IMR-90 (cell line): ENCODE data around the gene MCTP2. TPM values are rescaled to one million over a fixed set of nuclear protein-coding genes. Genes with fewer than 3 reads are reported as not detected.
A peak's percentile ranks its signal among the peaks of the same experiment; 100 is the strongest.

ENCODE experiments used
- ATAC-seq: fragments of 200-7000 bp; cut with Tn5 transposase; 2 replicates; pipeline ENCODE4 v1.9.1; 2020; ENCODE audit warnings: low read depth, mild to moderate bottlenecking, moderate library complexity
- BruUV-seq: library from RNA; stranded (reverse); fragments of 400-500 nt; replicated peaks from 2 replicates; lab custom pipeline; 2021; lab: Mats Ljungman, UMichigan
- CTCF ChIA-PET: fragments of 300-600 bp; formaldehyde crosslinking; extraction: SDS; loops from one replicate; lab custom pipeline; 2021; ENCODE audit warnings: antibody characterized with exemption; lab: Yijun Ruan, JAX
- POLR2A ChIA-PET: fragments of 300-600 bp; sonication (Branson Sonifier 250); formaldehyde crosslinking; loops from one replicate; lab custom pipeline; 2022; ENCODE audit warnings: antibody characterized with exemption; ENCODE audit not compliant: unreplicated experiment; lab: Charles Lee
- DNase-seq: peaks from one replicate; pipeline ENCODE4 v3.0.0; 2013
- H2AFZ ChIP-seq: replicated peaks from 2 replicates; pipeline ENCODE3; 2013; ENCODE audit warnings: low read length, mild to moderate bottlenecking; ENCODE audit not compliant: poor library complexity
- H2AK5ac ChIP-seq: 2 replicates; pipeline ENCODE4 v1.6.1; 2013; ENCODE audit warnings: low read depth, low read length, inconsistent platforms
- H2AK9ac ChIP-seq: replicated peaks from 2 replicates; pipeline ENCODE3; 2013; ENCODE audit warnings: mild to moderate bottlenecking, low read depth, low read length, moderate library complexity; ENCODE audit not compliant: poor library complexity
- H2BK120ac ChIP-seq: 2 replicates; pipeline ENCODE4 v1.6.1; 2013; ENCODE audit warnings: low read depth, low read length, inconsistent platforms
- H2BK15ac ChIP-seq: 3 replicates; pipeline ENCODE4 v1.6.1; 2013; ENCODE audit warnings: low read depth, low read length, inconsistent platforms
- H2BK20ac ChIP-seq: 2 replicates; pipeline ENCODE4 v1.6.1; 2013; ENCODE audit warnings: low read depth, mild to moderate bottlenecking, inconsistent platforms, low read length, moderate library complexity
- H2BK5ac ChIP-seq: 2 replicates; pipeline ENCODE4 v1.6.1; 2013; ENCODE audit warnings: mild to moderate bottlenecking, low read depth, low read length, inconsistent platforms; ENCODE audit not compliant: poor library complexity, severe bottlenecking
- H3K14ac ChIP-seq: replicated peaks from 2 replicates; pipeline ENCODE4 v1.6.1; 2013; ENCODE audit warnings: low read depth, low read length, inconsistent platforms
- H3K18ac ChIP-seq: 2 replicates; pipeline ENCODE4 v1.6.1; 2013; ENCODE audit warnings: low read depth, low read length, control low read depth
- H3K23ac ChIP-seq: 2 replicates; pipeline ENCODE4 v1.6.1; 2013; ENCODE audit warnings: low read depth, low read length, inconsistent platforms
- H3K27ac ChIP-seq: 2 replicates; pipeline ENCODE4 v1.5.1; 2013; ENCODE audit warnings: mild to moderate bottlenecking, control low read depth, low read length; ENCODE audit not compliant: insufficient read depth
- H3K27me3 ChIP-seq: 2 replicates; pipeline ENCODE4 v1.6.1; 2013; ENCODE audit warnings: low read length; ENCODE audit not compliant: control insufficient read depth, insufficient read depth
- H3K36me3 ChIP-seq: 2 replicates; pipeline ENCODE4 v1.6.1; 2013; ENCODE audit warnings: low read length, mixed read lengths; ENCODE audit not compliant: control insufficient read depth, insufficient read depth
- H3K4ac ChIP-seq: 2 replicates; pipeline ENCODE4 v1.6.1; 2013; ENCODE audit warnings: low read depth, low read length, inconsistent platforms
- H3K4me1 ChIP-seq: 2 replicates; pipeline ENCODE4 v1.6.1; 2013; ENCODE audit warnings: low read length, mixed read lengths; ENCODE audit not compliant: control insufficient read depth, insufficient read depth
- H3K4me2 ChIP-seq: 2 replicates; pipeline ENCODE4 v1.6.1; 2013; ENCODE audit warnings: low read depth, mild to moderate bottlenecking, control low read depth, low read length, moderate library complexity
- H3K4me3 ChIP-seq: 2 replicates; pipeline ENCODE4 v1.5.1; 2013; ENCODE audit warnings: low read depth, mild to moderate bottlenecking, control low read depth, low read length, moderate library complexity; ENCODE audit not compliant: insufficient read depth
- H3K56ac ChIP-seq: 2 replicates; pipeline ENCODE4 v1.6.1; 2013; ENCODE audit warnings: low read length, inconsistent platforms; ENCODE audit not compliant: insufficient read depth; ENCODE audit errors: extremely low read depth
- H3K79me1 ChIP-seq, 2 experiments: 2 replicates each; pipeline ENCODE4 v1.6.1; 2013; ENCODE audit warnings: low read length in 2 of 2, inconsistent platforms in 1 of 2, low read depth in 1 of 2
- H3K9ac ChIP-seq: 2 replicates; pipeline ENCODE4 v1.6.1; 2013; ENCODE audit warnings: low read depth, low read length, control low read depth
- H3K9me1 ChIP-seq: 2 replicates; pipeline ENCODE4 v1.6.1; 2013; ENCODE audit warnings: low read length, inconsistent platforms; ENCODE audit not compliant: insufficient read depth
- H3K9me3 ChIP-seq: 2 replicates; pipeline ENCODE4 v1.6.1; 2013; ENCODE audit warnings: low read length; ENCODE audit not compliant: control insufficient read depth, insufficient read depth
- H4K20me1 ChIP-seq: 2 replicates; pipeline ENCODE4 v1.6.1; 2013; ENCODE audit warnings: low read length, inconsistent platforms; ENCODE audit not compliant: insufficient read depth
- H4K5ac ChIP-seq: 2 replicates; pipeline ENCODE4 v1.6.1; 2013; ENCODE audit warnings: mild to moderate bottlenecking, low read depth, low read length, control low read depth
- H4K8ac ChIP-seq, 2 experiments: 2 replicates each; pipeline ENCODE4 v1.6.1; 2013; ENCODE audit warnings: low read depth in 2 of 2, low read length in 2 of 2, control low read depth in 1 of 2, inconsistent platforms in 1 of 2
- H4K91ac ChIP-seq: 2 replicates; pipeline ENCODE4 v1.6.1; 2013; ENCODE audit warnings: low read depth, low read length, inconsistent platforms; ENCODE audit not compliant: insufficient read depth
- BHLHE40 ChIP-seq: fragments of 150-350 bp; IDR thresholded peaks from 2 replicates; pipeline ENCODE4 v1.6.1; 2016; ENCODE audit warnings: mild to moderate bottlenecking, low read depth, low read length
- CEBPB ChIP-seq: IDR thresholded peaks from 2 replicates; pipeline ENCODE4 v1.6.1; 2012; ENCODE audit warnings: low read depth, low read length, improper control_type of control experiment
- CHD1 ChIP-seq: IDR thresholded peaks from 2 replicates; pipeline ENCODE4 v1.6.1; 2012; ENCODE audit warnings: low read depth, low read length, improper control_type of control experiment
- CTCF ChIP-seq: conservative IDR thresholded peaks from 2 replicates; pipeline ENCODE4 v1.5.1; 2012; ENCODE audit warnings: mild to moderate bottlenecking, low read depth, low read length, improper control_type of control experiment
- ELK1 ChIP-seq: fragments of 150-350 bp; IDR thresholded peaks from 2 replicates; pipeline ENCODE4 v1.6.1; 2016; ENCODE audit warnings: low read depth, mild to moderate bottlenecking, low read length, moderate library complexity, borderline replicate concordance
- FOS ChIP-seq: fragments of 150-350 bp; IDR thresholded peaks from 2 replicates; pipeline ENCODE4 v1.6.1; 2016; ENCODE audit warnings: low read depth, low read length
- MAFK ChIP-seq: IDR thresholded peaks from 2 replicates; pipeline ENCODE4 v1.6.1; 2012; ENCODE audit warnings: low read depth, low read length, improper control_type of control experiment
- MAZ ChIP-seq: IDR thresholded peaks from 2 replicates; pipeline ENCODE4 v1.6.1; 2012; ENCODE audit warnings: low read depth, mild to moderate bottlenecking, low read length, improper control_type of control experiment, moderate library complexity, borderline replicate concordance
- NFE2L2 ChIP-seq: fragments of 150-350 bp; IDR thresholded peaks from 2 replicates; pipeline ENCODE4 v1.6.1; 2016; ENCODE audit warnings: low read depth, mild to moderate bottlenecking, low read length
- POLR2A ChIP-seq: IDR thresholded peaks from 2 replicates; pipeline ENCODE4 v1.6.1; 2012; ENCODE audit warnings: mild to moderate bottlenecking, low read depth, low read length
- RAD21 ChIP-seq: IDR thresholded peaks from 2 replicates; pipeline ENCODE4 v1.6.1; 2012; ENCODE audit warnings: low read length, improper control_type of control experiment
- RCOR1 ChIP-seq: IDR thresholded peaks from 2 replicates; pipeline ENCODE4 v1.6.1; 2012; ENCODE audit warnings: mild to moderate bottlenecking, low read length, improper control_type of control experiment; ENCODE audit not compliant: insufficient replicate concordance
- RFX5 ChIP-seq: IDR thresholded peaks from 2 replicates; pipeline ENCODE4 v1.8.0; 2012; ENCODE audit warnings: low read depth, mild to moderate bottlenecking, low read length, moderate library complexity
- SMC3 ChIP-seq: fragments of 150-350 bp; IDR thresholded peaks from 2 replicates; pipeline ENCODE4 v1.6.1; 2016; ENCODE audit warnings: low read depth, mild to moderate bottlenecking, antibody characterized with exemption, low read length, moderate library complexity
- USF2 ChIP-seq: fragments of 150-350 bp; IDR thresholded peaks from 2 replicates; pipeline ENCODE4 v1.6.1; 2017; ENCODE audit warnings: mild to moderate bottlenecking, antibody characterized with exemption, low read length, low read depth
- WGBS, 2 experiments: methylation state at CpG; one replicate each; pipeline versions ENCODE4 v1.1.5 to v1.1.7; 2013; ENCODE audit warnings: missing lambda C conversion rate in 2 of 2; ENCODE audit not compliant: insufficient read length in 1 of 2; ENCODE audit errors: extremely low coverage in 2 of 2; 5-methylcytosine and 5-hydroxymethylcytosine counted together
- dilution Hi-C: fragments of 300-500 bp; cut with HindIII; formaldehyde crosslinking; loops from one replicate; pipeline ENCODE4 v1.14.3; 2018; ENCODE audit warnings: low sequenced_read_pairs; ENCODE audit not compliant: unreplicated experiment
- in situ Hi-C: fragments of 300-500 bp; cut with MboI; formaldehyde crosslinking; loops from 3 replicates; pipeline ENCODE4 v1.14.3; 2019; ENCODE audit warnings: low sequenced_read_pairs, inconsistent platforms, mixed read lengths
- intact Hi-C: fragments of 100-400 bp; cut with micrococcal nuclease; formaldehyde crosslinking; loops from 2 replicates; pipeline ENCODE4 v1.10.0; 2022
- polyA plus RNA-seq, 3 experiments: library from polyadenylated mRNA; depleted of rRNA; stranded (reverse); fragments of >200 nt; gene quantifications; 2 replicates each; pipeline ENCODE4 v1.2.3, GENCODE V29; 2012; ENCODE audit warnings: low replicate concordance in 1 of 3
- total RNA-seq: library from RNA; depleted of rRNA; stranded (reverse); fragments of >200 nt; gene quantifications from 2 replicates; pipeline ENCODE4 v1.2.3, GENCODE V29; 2012

Gene MCTP2
- total and polyA plus RNA-seq, 2 of the 4 experiments (the other 2 are of a cell fraction): 5.1 to 9.9 TPM

GRCh38 chr15:94305133-94305532, 73.8 kb downstream of the MCTP2 start:
- no peak overlapping the region; the same call in 1 of the 2 replicates for H4K5ac ChIP-seq
- no peak overlapping the region for H3K18ac ChIP-seq
- no peak overlapping the region for H3K9ac ChIP-seq
- no peak overlapping the region for H4K8ac ChIP-seq
- no peak overlapping the region for H3K23ac ChIP-seq
- dilution Hi-C loops (no loop called here), intact Hi-C loops (no loop called here), in situ Hi-C loops (no loop called here)
- no peaks in the 10 kb centered on the region for H4K20me1 ChIP-seq
- 0 out of 4 replicates have a peak, but pooled peaks cover 0 to 4% of the 10 kb centered on the region in 2 experiments for H3K79me1 ChIP-seq
- DNase-seq: peak; percentile 40
- ChIA-PET POLR2A (no interaction called here), CTCF (no interaction called here)
- no CpG with 5 or more reads among the region's 4 CpGs for WGBS, 2 experiments
- H3K4me2 ChIP-seq: no peak overlapping the region
- no peak overlapping the region for H3K56ac ChIP-seq
- H3K9me3 ChIP-seq: peaks cover 2% of the 10 kb centered on the region; the same call in 1 of the 2 replicates
- H2BK120ac ChIP-seq: no peak overlapping the region
- BruUV-seq: no TSS peak
- H2AK9ac ChIP-seq: no peak overlapping the region
- H2AK5ac ChIP-seq: no peak overlapping the region
- no peak overlapping the region for H2AFZ ChIP-seq
- no peak overlapping the region for H3K4me3 ChIP-seq
- H2BK20ac ChIP-seq: no peak overlapping the region
- H3K4me1 ChIP-seq: peaks cover 3% of the 10 kb centered on the region; the same call in 1 of the 2 replicates
- H3K4ac ChIP-seq: no peak overlapping the region
- no peak overlapping the region for H3K27ac ChIP-seq
- no peak overlapping the region for H4K91ac ChIP-seq
- no peak for ATAC-seq
- H3K9me1 ChIP-seq: peaks cover 3% of the 10 kb centered on the region
- no peak overlapping the region for H3K14ac ChIP-seq
- no peaks in the 10 kb centered on the region for H3K27me3 ChIP-seq
- H3K36me3 ChIP-seq: 0 out of 2 replicates have a peak, but pooled peaks cover 1% of the 10 kb centered on the region
- H2BK15ac ChIP-seq: no peak overlapping the region
- no peak for TF ChIP-seq BHLHE40
- TF ChIP-seq MAFK: no peak
- TF ChIP-seq CTCF: no peak
- no peak for TF ChIP-seq SMC3
- TF ChIP-seq CHD1: no peak
- TF ChIP-seq CEBPB: no peak
- TF ChIP-seq ELK1: no peak
- TF ChIP-seq RFX5: no peak
- no peak for TF ChIP-seq RAD21
- no peak for TF ChIP-seq NFE2L2
- TF ChIP-seq USF2: no peak
- TF ChIP-seq MAZ: no peak
- TF ChIP-seq RCOR1: no peak
- no peak for TF ChIP-seq POLR2A
- no peak for TF ChIP-seq FOS
- H2BK5ac ChIP-seq: no peak overlapping the region
